Measurements from ENCODE around the gene MRNIP. TPM values are rescaled to one million over a fixed set of nuclear protein-coding genes. Genes with fewer than 3 reads are reported as not detected.

MRNIP gene
- total and polyA plus RNA-seq, 2 of the 4 experiments (the other 2 are of a cell fraction): 6.6 to 24.7 TPM

- no peaks in the 10 kb centered on the region for H4K20me1 ChIP-seq (ENCODE audit: insufficient read depth, low read length)
- no peak overlapping the region for H2BK15ac ChIP-seq (ENCODE audit: low read depth, low read length)
- in situ Hi-C loops (cut with MboI; ENCODE audit: low sequenced_read_pairs) (no loop called here), intact Hi-C loops (cut with micrococcal nuclease) (no loop called here), dilution Hi-C loops (cut with HindIII; ENCODE audit: low sequenced_read_pairs, unreplicated experiment) (no loop called here)
- no peak overlapping the region for H3K56ac ChIP-seq (ENCODE audit: extremely low read depth, insufficient read depth, low read length)
- no peak for ATAC-seq (ENCODE audit: low read depth)
- no peak overlapping the region for H2AFZ ChIP-seq (replicated peaks; ENCODE audit: low read length, poor library complexity)
- H2BK20ac ChIP-seq (ENCODE audit: low read depth, low read length): no peak overlapping the region
- no peaks in the 10 kb centered on the region for H3K27me3 ChIP-seq (ENCODE audit: control insufficient read depth, insufficient read depth, low read length)
- H3K4me1 ChIP-seq (ENCODE audit: control insufficient read depth, insufficient read depth, low read length): no peaks in the 10 kb centered on the region
- H3K27ac ChIP-seq (ENCODE audit: insufficient read depth, low read length): no peak overlapping the region
- DNase-seq: no peak
- no peak overlapping the region for H2BK120ac ChIP-seq (ENCODE audit: low read depth, low read length)
- no peaks in the 10 kb centered on the region; the same call in 1 of the 2 replicates for H3K9me3 ChIP-seq (ENCODE audit: control insufficient read depth, insufficient read depth, low read length)
- H2AK9ac ChIP-seq (replicated peaks; ENCODE audit: low read depth, low read length, poor library complexity): no peak overlapping the region
- no peak overlapping the region for H4K5ac ChIP-seq (ENCODE audit: low read depth, low read length)
- H4K8ac ChIP-seq (ENCODE audit: low read depth in 2 of 2, low read length in 2 of 2): no peak overlapping the region
- ChIA-PET CTCF (no interaction called here), POLR2A (ENCODE audit: unreplicated experiment) (no interaction called here)
- no peak overlapping the region for H3K4ac ChIP-seq (ENCODE audit: low read depth, low read length)
- no peak overlapping the region for H2AK5ac ChIP-seq (ENCODE audit: low read depth, low read length)
- no peak overlapping the region for H2BK5ac ChIP-seq (ENCODE audit: low read depth, low read length, poor library complexity, severe bottlenecking)
- H3K4me2 ChIP-seq (ENCODE audit: low read depth, low read length): no peak overlapping the region
- WGBS, 2 experiments (ENCODE audit: extremely low coverage in 2 of 2, insufficient read length in 1 of 2): no CpG with 5 or more reads among the region's 13 CpGs
- no TSS peak for BruUV-seq (replicated peaks)
- no peak overlapping the region for H3K23ac ChIP-seq (ENCODE audit: low read depth, low read length)
- H3K4me3 ChIP-seq (ENCODE audit: insufficient read depth, low read depth, low read length): no peak overlapping the region
- H3K9me1 ChIP-seq (ENCODE audit: insufficient read depth, low read length): 0 out of 2 replicates have a peak, but pooled peaks cover 2% of the 10 kb centered on the region
- peaks cover 11 to 17% of the 10 kb centered on the region in 2 experiments; a peak in 3 of 4 replicates for H3K79me1 ChIP-seq (ENCODE audit: low read depth in 1 of 2, low read length in 2 of 2)
- H3K14ac ChIP-seq (replicated peaks; ENCODE audit: low read depth, low read length): no peak overlapping the region
- no peak overlapping the region for H3K18ac ChIP-seq (ENCODE audit: low read depth, low read length)
- peaks cover 87% of the 10 kb centered on the region for H3K36me3 ChIP-seq (ENCODE audit: control insufficient read depth, insufficient read depth, low read length)
- no peak overlapping the region for H4K91ac ChIP-seq (ENCODE audit: insufficient read depth, low read depth, low read length)
- no peak overlapping the region for H3K9ac ChIP-seq (ENCODE audit: low read depth, low read length)
- TF ChIP-seq SMC3 (IDR thresholded peaks at IDR 0.05; ENCODE audit: low read depth, low read length): no peak
- no peak for TF ChIP-seq BHLHE40 (IDR thresholded peaks at IDR 0.05; ENCODE audit: low read depth, low read length)
- TF ChIP-seq ELK1 (IDR thresholded peaks at IDR 0.05; ENCODE audit: borderline replicate concordance, low read depth, low read length): no peak
- TF ChIP-seq FOS (IDR thresholded peaks at IDR 0.05; ENCODE audit: low read depth, low read length): no peak
- no peak for TF ChIP-seq MAFK (IDR thresholded peaks at IDR 0.05; ENCODE audit: low read depth, low read length)
- no peak for TF ChIP-seq CHD1 (IDR thresholded peaks at IDR 0.05; ENCODE audit: low read depth, low read length)
- TF ChIP-seq RCOR1 (IDR thresholded peaks at IDR 0.05; ENCODE audit: insufficient replicate concordance, low read length): no peak
- no peak for TF ChIP-seq RFX5 (IDR thresholded peaks at IDR 0.05; ENCODE audit: low read depth, low read length)
- no peak for TF ChIP-seq RAD21 (IDR thresholded peaks at IDR 0.05; ENCODE audit: low read length)
- no peak for TF ChIP-seq USF2 (IDR thresholded peaks at IDR 0.05; ENCODE audit: low read depth, low read length)
- TF ChIP-seq CEBPB (IDR thresholded peaks at IDR 0.05; ENCODE audit: low read depth, low read length): no peak
- TF ChIP-seq CTCF (conservative IDR thresholded peaks at IDR 0.05; ENCODE audit: low read depth, low read length): no peak
- no peak for TF ChIP-seq NFE2L2 (IDR thresholded peaks at IDR 0.05; ENCODE audit: low read depth, low read length)
- no peak for TF ChIP-seq MXI1 (IDR thresholded peaks at IDR 0.05; ENCODE audit: borderline replicate concordance, low read depth, low read length)
- TF ChIP-seq POLR2A (IDR thresholded peaks at IDR 0.05; ENCODE audit: low read depth, low read length): no peak
- no peak for TF ChIP-seq MAZ (IDR thresholded peaks at IDR 0.05; ENCODE audit: borderline replicate concordance, low read depth, low read length)
Measured at GRCh38 chr5:179889885-179890284, 31.3 kb upstream of the MRNIP start.

Data from IMR-90 (cell line).